ENCODE data around the gene FAM20C.

- TF ChIP-seq CTCF (IDR thresholded peaks at IDR 0.05) (no peak), POLR2AphosphoS5 (IDR thresholded peaks at IDR 0.05) (no peak)
These were observed 17.5 kb downstream of the FAM20C start for GRCh38 chr7:209906-210305.

Measured in prostate gland (tissue), 2 donors.